GM18517 (cell line): ENCODE measurements around the gene LRRC59.

Experiments
- ATAC-seq: cut with Tn5 transposase; IDR thresholded peaks from one replicate; pipeline ENCODE4 v1.9.1; 2021; ENCODE audit warnings: mild to moderate bottlenecking, moderate library complexity; ENCODE audit not compliant: unreplicated experiment

The LRRC59 gene

DNA sequence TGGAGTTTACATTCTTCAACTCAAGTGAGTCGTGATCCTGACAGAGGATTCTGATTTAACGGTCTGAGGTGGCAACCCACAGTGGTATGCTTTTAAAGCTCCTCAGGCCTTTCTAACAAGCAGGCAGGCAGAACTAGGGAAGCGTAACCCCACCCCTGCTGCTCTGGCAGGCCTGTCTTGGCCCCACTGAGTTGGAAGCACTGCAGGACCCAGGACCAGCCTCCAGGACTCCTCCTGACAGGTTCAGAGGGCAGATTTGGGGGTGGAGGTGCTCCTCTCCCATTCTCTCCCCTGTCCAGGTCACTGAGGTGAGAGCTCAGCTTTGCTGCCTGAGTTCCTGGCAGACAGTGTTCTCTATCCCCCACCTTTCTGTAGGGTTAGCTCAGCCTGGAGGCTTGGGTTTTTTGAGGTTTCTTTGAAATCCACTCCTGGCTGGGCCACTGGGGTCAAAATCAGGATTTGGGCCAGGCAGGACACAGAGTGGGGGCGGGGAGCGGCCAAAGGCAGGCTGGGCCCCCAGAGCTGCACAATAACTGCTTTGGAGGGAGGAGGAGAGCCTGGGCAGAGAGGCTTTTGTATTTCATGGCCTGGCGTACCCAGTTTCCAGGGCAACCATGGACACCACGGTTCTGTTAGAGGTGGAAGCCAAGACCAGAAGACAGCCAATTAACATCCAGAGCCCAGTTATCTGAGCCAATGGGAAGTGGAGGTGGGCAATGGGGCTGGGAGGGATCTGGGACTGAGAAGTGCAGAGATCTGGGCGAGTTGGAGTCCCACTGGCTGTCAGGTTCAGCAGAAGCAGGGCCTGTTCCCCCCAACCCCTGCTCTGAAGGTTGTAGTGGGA lies 33.9 kb downstream of the LRRC59 start:
- no peak for ATAC-seq

DNA sequence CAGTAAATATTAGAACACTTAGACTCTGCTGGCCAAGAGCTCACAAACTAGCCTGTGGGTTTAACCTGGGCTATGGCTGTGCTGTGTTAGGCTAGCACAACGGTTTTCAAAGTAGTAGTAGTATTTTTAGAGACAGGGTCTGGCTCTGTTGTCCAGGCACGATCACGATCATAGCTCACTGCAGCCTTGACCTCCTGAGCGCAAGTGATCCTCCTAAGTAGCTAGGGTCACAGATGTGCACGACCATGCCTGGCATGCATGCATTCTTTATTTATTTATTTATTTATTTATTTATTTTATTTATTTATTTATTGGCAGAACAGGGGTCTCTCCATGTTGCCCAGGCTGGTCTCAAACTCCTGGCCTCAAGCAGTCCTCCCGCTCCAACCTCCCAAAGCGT lies 34.7 kb downstream of the LRRC59 start:
- no peak for ATAC-seq

DNA sequence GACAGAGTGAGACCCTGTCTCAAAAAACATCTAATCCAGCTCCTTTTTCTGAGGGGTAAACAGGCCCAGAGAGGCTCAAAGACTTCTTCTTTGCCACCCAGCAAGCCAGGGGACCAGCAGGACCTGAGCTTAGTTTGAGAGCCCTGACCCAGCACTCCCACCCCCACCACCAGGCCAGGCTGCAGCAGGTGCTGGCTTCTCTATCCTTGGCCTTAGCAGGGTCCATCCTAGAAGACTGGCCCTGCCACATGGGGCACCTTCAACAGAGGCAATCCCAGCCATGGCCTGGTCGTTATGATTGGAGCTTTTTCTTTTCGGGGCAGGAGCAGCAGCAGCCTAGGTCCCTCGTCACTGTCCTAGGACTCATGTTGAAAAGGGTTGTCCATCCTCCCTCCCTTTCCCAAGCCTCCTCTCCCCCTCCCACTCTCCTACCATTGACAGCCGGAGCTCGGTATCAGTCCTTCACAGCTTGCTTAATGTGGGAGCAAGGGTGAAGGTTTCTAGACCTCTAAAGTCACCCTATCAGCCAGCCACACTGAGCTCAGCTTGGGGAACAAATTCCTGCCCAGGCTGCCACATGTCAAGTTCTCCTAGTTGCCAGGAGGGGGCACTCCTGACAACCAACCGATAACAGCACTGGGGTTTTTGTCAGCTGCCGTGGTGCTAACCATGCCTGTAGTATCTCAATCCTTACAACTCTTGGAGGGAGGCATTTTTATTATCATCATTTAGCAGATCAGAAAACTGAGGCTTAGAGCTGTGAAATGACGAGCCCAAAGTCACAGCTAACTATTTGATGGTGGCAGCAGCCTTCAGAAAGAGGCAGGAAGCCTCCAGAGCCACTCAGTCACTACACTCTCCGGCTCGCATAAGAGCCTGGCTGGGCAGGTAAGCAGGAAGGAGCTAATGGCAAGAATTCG lies 35.5 kb downstream of the LRRC59 start:
- no peak for ATAC-seq

DNA sequence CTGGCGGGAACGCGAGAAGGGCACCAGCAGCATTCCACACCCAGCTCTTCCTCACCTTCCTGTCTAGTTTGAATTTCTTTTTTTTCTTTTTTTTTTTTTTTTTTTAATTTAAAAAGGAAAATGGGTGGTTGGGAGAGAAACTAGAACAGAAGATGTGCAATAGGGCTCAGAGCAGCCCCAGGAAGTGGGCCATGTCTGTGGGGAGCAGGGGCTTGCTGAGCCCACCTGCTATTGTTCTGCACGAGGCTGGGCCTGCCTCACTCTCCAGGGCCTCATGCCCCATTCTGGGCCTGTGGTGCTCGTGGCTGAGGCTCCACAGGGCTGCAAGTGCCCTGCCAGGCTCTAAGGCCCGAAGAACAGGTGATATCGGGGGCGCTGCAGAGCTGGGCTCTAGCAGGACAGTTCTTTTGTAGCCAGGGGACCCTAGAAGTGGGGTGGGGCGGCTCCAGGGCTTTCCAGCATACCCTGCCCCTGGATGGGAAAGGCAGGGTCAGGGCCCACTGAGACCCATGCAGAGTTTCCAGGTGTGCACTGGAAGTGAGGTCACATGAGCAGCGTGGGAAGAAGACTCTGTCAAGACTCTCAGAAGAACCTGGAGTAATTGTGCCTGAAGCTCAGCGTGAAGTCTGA lies 36.7 kb downstream of the LRRC59 start:
- ATAC-seq = no peak

DNA sequence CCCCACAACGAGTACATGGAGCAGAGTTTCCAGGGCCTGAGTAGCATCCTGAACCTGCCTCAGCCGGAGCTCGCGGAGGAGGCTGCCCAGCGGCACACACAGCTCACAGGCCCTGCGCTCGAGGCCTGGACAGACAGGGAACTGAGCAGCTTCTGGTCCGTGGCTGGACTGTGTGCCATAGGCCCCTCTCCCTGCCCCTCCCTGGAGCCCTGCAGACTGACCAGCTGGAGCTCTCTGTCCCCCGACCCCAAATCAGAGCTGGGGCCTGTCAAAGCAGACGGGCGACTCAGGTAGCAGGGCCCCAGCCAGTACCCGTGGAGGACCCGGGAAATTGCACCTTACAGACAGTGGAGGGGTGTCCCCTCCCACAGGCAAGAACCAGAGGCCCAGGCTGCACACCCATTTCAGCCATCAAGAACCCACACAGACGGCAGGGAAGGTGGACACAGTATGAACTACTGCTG lies 37.3 kb downstream of the LRRC59 start:
- no peak for ATAC-seq

DNA sequence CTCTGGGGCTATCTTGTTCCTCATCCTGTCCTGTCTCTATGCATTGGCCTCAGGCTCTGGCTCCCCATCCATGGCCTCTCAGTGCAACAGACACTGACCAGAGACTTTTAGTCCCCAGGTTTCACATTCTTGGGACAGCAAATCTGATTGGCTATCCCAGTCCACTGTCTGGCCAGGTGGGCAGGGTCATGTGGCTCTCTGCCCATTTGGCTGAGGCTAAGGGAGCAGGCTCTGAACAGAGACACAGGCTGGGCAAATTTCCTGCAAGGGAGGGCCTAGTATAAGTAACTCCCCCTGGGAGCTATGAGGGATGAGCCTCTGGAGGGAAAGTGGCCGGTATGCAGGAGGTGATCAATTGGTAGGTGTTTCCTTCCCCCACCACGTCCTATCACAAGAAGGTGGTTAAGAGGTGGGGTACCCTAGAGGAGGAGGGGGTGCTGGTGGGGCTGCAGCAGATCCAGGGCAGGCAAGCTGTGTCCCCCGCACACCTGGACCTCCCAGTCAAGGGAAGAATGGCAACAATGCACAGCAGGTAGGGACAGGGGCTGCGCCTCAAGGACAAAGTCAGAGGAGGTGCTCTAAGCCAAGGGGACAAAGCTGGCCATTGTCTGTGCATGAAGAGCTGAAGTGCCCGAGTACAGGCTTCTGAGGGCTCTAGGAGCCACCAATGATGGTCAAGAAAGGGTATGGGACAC lies 38.2 kb downstream of the LRRC59 start:
- no peak for ATAC-seq

DNA sequence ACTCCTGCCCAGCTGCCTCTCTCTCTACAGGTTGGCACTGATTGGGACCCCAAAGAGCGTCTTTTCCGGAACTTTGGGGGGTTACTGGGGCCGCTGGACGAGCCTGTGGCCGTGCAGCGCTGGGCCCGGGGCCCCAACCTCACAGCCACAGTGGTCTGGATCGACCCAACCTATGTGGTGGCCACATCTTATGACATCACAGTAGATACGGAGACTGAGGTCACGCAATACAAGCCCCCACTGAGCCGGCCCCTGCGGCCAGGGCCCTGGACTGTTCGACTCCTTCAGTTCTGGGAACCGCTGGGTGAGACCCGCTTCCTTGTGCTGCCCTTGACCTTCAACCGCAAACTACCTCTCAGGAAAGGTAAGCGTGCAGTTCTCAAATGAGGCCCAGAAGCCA lies 39.1 kb downstream of the LRRC59 start:
- ATAC-seq = no peak

DNA sequence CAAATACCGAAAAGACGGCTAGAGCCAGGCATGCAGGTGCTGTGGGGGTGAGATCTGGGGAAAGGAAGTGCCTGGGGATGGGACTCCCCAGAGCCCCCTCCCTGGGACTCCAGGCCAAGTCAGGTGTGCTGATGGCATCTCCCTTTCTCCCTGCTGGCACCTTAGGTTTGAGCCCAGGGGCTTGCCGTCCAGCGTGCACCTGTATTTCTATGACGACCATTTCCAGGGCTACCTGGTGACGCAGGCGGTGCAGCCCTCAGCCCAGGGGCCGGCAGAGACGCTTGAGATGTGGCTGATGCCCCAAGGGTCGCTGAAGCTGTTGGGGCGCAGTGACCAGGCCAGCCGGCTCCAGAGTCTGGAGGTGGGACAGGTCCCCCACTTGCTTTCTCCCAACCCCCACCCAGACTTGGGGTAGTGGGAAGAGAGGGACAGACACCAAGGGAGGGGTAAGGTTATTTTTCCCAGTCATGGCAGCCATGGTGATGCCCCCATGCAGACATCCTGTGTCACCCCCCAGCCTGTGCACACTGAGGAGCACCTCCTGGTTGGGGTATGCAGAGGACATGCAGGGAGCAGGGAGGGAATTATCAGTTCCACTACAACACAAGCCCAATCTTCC lies 40.3 kb downstream of the LRRC59 start:
- ATAC-seq = no peak

DNA sequence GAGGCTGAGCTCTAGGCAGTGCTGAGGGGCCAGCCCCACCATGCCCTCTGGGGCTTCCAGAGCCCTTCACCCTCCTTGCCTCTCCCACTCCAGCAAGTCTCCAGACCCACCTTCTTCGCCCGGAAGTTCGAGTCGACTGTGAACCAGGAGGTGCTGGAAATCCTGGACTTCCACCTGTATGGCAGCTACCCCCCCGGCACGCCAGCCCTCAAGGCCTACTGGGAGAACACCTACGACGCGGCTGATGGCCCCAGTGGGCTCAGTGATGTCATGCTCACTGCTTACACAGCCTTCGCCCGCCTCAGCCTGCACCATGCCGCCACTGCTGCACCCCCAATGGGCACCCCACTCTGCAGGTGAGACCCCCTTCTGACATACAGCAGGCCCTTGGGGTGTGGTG lies 40.9 kb downstream of the LRRC59 start:
- no peak for ATAC-seq

DNA sequence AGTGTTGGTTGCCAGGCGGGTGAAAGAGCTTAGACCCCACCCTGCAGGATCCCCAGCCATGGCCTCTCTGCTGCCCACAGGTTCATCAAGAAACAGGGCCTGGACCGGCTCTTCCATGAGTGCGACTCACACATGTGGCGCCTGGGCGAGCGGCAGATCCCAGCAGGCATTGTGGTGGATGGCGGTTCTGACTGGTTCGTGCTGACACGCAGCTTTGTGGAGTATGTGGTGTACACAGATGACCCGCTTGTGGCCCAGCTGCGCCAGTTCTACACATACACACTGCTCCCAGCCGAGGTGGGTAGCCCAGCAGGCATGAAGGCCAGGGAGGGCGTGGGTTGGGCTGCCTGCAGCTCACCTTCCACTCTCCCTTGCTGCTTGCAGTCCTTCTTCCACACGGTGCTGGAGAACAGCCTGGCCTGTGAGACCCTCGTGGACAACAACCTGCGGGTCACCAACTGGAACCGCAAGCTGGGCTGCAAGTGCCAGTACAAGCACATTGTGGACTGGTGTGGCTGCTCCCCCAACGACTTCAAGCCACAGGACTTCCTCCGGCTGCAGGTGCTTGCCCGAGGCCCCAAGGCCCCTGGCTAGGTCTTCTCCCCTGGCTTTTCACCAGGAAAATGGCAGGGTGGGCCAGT lies 41.5 kb downstream of the LRRC59 start:
- ATAC-seq = no peak

DNA sequence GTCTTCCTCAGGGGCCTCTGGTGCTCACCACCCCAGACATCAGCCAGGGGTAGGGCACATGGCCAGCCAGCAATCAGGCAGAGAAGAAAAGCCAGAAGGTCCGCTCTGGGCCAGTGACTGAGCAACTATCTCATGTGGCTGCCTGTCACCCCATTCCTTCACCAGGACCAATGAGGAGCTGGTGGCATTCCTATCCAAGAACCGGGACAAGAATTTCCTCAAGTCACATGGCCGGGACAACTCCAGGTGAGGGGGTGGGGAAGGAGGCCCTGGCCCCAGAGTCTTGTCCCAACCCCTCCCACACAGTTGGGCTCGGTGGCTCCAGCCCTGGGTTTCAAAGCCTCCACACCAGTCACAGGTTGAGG lies 42.0 kb downstream of the LRRC59 start:
- no peak for ATAC-seq

DNA sequence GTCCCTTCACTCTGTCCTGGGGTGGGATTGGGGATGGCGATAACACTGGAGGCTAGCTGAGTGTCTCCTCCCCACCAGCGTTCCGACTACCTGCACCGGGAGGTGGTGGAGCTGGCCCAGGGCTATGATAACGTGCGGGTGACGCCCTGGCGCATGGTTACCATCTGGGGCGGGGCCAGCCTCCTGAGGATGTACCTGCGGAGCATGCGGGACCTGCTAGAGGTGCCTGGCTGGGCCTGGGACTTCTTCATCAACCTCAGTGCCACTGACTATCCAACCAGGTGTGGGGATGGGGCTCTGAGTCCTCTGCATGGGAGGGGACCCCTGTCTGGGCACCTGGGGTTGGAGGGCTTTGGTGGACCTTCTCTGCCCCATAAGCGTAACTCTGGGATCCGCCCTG lies 42.5 kb downstream of the LRRC59 start:
- no peak for ATAC-seq

DNA sequence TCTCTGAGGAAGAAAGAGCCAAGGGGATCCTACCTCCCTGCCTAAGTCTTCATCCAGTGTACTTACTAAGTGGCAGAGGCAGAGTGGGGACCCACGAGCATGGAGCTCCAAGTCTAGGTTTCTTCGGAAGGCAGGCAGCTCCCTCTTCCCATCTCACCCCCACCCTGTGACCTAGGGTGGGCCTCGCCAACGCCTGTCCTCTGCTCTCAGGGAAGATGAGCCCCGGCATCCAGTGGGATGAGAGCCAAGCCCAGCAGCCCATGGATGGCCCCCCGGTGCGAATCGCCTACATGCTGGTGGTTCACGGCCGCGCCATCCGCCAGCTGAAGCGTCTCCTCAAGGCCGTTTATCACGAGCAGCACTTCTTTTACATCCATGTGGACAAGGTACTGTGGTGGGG lies 43.1 kb downstream of the LRRC59 start:
- no peak for ATAC-seq

DNA sequence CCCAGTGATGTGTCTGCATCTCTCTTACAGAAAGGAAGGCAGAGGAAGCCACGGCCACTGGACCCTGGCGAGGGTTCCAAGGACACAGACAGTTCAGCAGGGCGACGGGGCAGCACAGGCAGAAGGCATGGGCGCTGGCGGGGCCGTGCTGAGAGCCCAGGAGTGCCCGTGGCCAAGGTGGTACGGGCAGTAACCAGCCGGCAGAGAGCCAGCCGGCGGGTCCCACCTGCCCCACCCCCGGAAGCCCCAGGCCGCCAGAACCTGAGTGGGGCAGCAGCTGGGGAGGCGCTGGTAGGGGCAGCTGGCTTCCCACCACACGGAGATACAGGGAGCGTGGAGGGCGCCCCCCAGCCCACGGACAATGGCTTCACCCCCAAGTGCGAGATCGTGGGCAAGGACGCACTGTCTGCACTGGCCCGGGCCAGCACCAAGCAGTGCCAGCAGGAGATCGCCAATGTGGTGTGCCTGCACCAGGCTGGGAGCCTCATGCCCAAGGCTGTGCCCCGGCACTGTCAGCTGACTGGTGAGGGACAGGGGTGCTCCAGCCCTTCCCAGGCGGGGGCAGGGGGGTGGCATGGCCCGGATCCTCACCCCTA lies 43.6 kb downstream of the LRRC59 start:
- no peak for ATAC-seq

DNA sequence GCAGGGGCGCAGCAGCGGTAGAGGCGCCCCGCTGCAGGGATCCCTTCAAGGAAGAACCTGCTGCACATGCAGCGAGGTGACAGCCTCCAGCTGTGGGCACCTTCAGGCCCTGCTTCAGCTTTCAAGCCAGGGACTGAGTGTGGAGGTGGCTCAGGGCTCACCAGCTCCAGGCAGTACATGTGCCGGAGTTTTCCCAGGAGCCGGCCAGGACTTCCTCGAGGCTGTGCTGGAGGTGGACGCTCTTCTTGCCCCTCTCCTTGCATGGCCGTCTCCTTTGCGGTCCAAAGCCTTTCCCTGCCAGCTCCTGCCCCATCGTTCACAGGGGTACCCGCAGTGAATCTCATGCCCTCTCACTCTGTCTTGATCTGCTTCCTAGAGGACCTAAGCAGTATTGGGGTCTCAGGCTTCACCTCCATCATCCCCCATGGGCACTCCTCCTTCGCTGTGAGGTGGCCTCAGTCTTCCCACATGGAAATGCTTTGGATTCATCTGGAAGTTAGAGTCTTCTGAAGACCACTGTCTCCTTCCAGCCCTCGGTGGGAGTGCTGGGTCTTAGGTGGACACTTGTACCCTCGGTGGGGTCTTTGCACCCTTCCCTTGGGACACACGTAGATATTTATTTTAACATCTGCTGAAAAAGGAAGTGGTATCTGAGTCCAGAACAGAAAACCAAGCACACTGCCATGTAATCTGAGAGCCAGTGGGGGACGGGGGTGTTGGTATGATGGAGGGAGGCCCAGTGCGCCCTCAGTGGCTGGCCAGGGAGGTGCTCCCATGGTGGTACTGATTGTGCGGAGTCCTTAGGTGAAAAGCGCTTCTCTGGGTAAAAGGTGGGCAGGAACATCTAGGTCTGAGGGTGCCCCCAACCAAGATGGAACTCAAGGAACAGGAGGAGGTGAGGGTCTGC lies 44.4 kb downstream of the LRRC59 start:
- ATAC-seq = no peak

DNA sequence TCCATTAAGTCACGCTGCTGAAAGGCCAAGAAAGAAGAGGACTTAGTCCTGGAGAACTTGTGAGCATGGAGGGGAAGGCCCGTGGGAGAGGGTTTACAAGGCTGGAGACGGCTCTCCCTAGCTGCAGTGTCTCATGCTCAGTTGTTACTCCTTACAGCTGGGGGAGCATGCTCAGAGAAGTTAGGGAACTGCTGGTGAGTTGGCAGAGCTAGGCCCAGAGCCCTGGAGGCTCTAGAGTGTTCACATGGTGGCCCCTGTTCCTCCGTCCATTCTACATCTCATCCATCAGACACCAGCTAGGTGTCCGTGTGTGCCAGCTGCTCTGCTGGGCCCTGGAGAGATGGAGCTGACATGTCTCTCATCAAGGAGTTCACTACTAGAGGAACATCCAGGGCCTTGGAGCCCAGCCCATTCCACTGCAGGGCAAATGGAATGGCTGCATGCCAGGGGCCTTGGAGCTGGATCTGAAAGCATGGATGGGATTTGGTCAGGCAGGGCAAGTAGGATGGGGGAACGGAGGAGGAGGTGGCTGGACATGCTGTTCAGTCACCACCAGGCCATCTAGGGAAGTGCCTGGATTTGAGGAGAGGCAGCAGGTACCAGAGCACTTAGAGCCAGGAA lies 45.1 kb downstream of the LRRC59 start:
- ATAC-seq = no peak

DNA sequence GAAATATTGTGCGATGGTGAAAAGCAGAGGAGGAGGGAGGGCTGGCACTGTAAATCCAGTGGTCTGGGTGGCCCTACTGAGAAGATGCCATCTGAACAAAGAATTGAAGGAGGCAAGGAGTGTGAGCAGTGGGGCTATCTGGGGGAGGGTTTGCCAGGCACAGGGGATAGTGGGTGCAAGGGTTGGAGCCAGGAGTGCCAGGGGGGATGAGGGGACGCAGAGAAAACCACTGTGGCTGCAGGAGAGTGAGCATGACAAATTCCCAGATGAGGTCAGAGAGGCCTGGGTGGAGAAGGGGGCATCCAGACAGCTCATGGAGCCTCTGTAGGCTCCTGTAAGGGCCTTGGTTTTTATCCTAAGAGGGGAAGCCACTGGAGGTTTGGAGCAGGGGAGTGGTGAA lies 46.6 kb downstream of the LRRC59 start:
- ATAC-seq = no peak

DNA sequence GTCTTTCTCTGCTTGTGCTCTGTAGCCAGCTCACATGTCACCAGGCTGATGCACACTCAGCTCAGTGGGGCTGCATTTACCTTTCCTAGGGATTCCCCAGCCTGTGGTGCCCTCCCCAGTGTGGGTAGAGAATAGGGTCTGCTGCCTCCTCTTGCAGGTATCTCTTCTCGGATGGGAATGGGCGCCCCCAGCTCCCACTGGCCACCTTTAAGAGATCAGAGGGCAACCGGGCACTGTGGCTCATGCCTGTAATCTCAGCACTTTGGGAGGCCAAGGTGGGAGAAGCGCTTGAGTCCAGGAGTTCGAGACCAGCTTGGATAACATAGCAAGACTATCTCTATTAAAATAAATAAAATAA lies 48.1 kb downstream of the LRRC59 start:
- no peak for ATAC-seq
